ENCODE measurements around the gene SBF1. TPM values are rescaled to one million over a fixed set of nuclear protein-coding genes. Genes with fewer than 3 reads are reported as not detected.

SBF1 gene
- total RNA-seq, 2 donors from 2014 or later = 41.1 to 57.1 TPM

- DNase-seq (ENCODE audit: low spot score) = no peak
- Histone ChIP-seq H3K27ac (no peak overlapping the region), H3K27me3 (peaks cover 12 to 23% of the 10 kb centered on the region in 2 donors), H3K36me3 (no peaks in the 10 kb centered on the region), H3K9me3 (no peaks in the 10 kb centered on the region), H3K4me3 (no peak overlapping the region), H3K4me1 (peaks cover 0 to 14% of the 10 kb centered on the region in 2 donors)
- no peak for TF ChIP-seq CTCF (IDR thresholded peaks at IDR 0.05)
Measured at GRCh38 chr22:50483106-50483505, 8.3 kb upstream of the SBF1 start.

- no peaks in the 10 kb centered on the region for H3K9me3 ChIP-seq
- H3K27me3 ChIP-seq = peaks cover 12 to 23% of the 10 kb centered on the region in 2 donors
- H3K4me1 ChIP-seq = peaks cover 0 to 14% of the 10 kb centered on the region in 2 donors
- peak overlapping the region in 1 of 2 donors; percentile 44 for H3K4me3 ChIP-seq
- no peaks in the 10 kb centered on the region for H3K36me3 ChIP-seq
- no peak overlapping the region for H3K27ac ChIP-seq
- TF ChIP-seq CTCF (IDR thresholded peaks at IDR 0.05) = no peak
- DNase-seq (ENCODE audit: low spot score) = no peak
Measured at GRCh38 chr22:50482107-50483074, 7.6 kb upstream of the SBF1 start.

GRCh38 chr22:50481440-50482106, 6.7 kb upstream of the SBF1 start, which contains the start of gene ADM2:
TSS of gene ADM2 (plus strand) at chr22:50481543. CDS start at chr22:50481848, 305 bp downstream.
- DNase-seq (ENCODE audit: low spot score) = no peak
- no peak for TF ChIP-seq CTCF (IDR thresholded peaks at IDR 0.05)
- Histone ChIP-seq H3K4me3 (peak within 1 kb of the TSS; percentile 6 to 44), H3K27me3 (peaks cover 12 to 23% of the 10 kb centered on the region in 2 donors), H3K4me1 (peaks cover 0 to 14% of the 10 kb centered on the region in 2 donors), H3K27ac (no peak within 1 kb of the TSS), H3K9me3 (no peaks in the 10 kb centered on the region), H3K36me3 (no peaks in the 10 kb centered on the region)

- Histone ChIP-seq H3K36me3 (no peaks in the 10 kb centered on the region), H3K4me3 (peak overlapping the region; percentile 6 to 44), H3K27ac (no peak overlapping the region), H3K4me1 (peaks cover 0 to 14% of the 10 kb centered on the region in 2 donors), H3K9me3 (no peaks in the 10 kb centered on the region), H3K27me3 (peaks cover 12 to 23% of the 10 kb centered on the region in 2 donors)
- no peak for DNase-seq (ENCODE audit: low spot score)
- TF ChIP-seq CTCF (IDR thresholded peaks at IDR 0.05) = no peak
Measured at GRCh38 chr22:50481045-50481439, 6.2 kb upstream of the SBF1 start.

- Histone ChIP-seq H3K27ac (no peak overlapping the region), H3K27me3 (peaks cover 12 to 23% of the 10 kb centered on the region in 2 donors), H3K4me1 (peaks cover 0 to 19% of the 10 kb centered on the region in 2 donors), H3K9me3 (no peaks in the 10 kb centered on the region), H3K36me3 (no peaks in the 10 kb centered on the region), H3K4me3 (no peak overlapping the region)
- no peak for DNase-seq (ENCODE audit: low spot score)
- TF ChIP-seq CTCF (IDR thresholded peaks at IDR 0.05) = no peak
Measured at GRCh38 chr22:50479721-50480120, 4.9 kb upstream of the SBF1 start.
